ENCODE results near the gene CFB. TPM values are rescaled to one million over a fixed set of nuclear protein-coding genes. Genes with fewer than 3 reads are reported as not detected.

CFB gene
- polyA plus RNA-seq, 3 donors, result 0.37 to 2.2 TPM; not detected in 1

GRCh38 chr6:31915756-31916155 lies 30.1 kb upstream of the CFB start:
- peaks cover 9% of the 10 kb centered on the region for H3K4me1 Mint-ChIP-seq
- no peaks in the 10 kb centered on the region for H3K36me3 ChIP-seq (replicated peaks in 1 of 2; ENCODE audit: control insufficient read depth in 1 of 2, insufficient read depth in 2 of 2, low read length in 2 of 2)
- no peak overlapping the region for H3K27ac Mint-ChIP-seq
- H3K9me3 ChIP-seq (replicated peaks in 1 of 2; ENCODE audit: control insufficient read depth in 1 of 2, insufficient read depth in 1 of 2, low read length in 2 of 2), result no peaks in the 10 kb centered on the region
- no peak overlapping the region for H3K4me3 Mint-ChIP-seq
- H3K9ac ChIP-seq (ENCODE audit: insufficient read depth, low read length, poor library complexity, severe bottlenecking), result no peak overlapping the region
- no peak overlapping the region for H3K4me2 ChIP-seq (replicated peaks; ENCODE audit: extremely low read depth, low read length, poor library complexity, severe bottlenecking)
- H3K4me1 ChIP-seq (ENCODE audit: control insufficient read depth in 1 of 2, insufficient read depth in 2 of 2, low read length in 2 of 2), result peaks cover 4 to 7% of the 10 kb centered on the region in 2 donors
- H3K79me2 ChIP-seq (ENCODE audit: insufficient read depth, low read length), result no peaks in the 10 kb centered on the region
- H3K27me3 Mint-ChIP-seq (ENCODE audit: low read depth in 3 of 3), result peaks cover 0 to 4% (median 0%) of the 10 kb centered on the region in 3 donors
- H4K20me1 ChIP-seq (ENCODE audit: insufficient read depth, low read length), result no peaks in the 10 kb centered on the region
- TF ChIP-seq, protein P1, sequence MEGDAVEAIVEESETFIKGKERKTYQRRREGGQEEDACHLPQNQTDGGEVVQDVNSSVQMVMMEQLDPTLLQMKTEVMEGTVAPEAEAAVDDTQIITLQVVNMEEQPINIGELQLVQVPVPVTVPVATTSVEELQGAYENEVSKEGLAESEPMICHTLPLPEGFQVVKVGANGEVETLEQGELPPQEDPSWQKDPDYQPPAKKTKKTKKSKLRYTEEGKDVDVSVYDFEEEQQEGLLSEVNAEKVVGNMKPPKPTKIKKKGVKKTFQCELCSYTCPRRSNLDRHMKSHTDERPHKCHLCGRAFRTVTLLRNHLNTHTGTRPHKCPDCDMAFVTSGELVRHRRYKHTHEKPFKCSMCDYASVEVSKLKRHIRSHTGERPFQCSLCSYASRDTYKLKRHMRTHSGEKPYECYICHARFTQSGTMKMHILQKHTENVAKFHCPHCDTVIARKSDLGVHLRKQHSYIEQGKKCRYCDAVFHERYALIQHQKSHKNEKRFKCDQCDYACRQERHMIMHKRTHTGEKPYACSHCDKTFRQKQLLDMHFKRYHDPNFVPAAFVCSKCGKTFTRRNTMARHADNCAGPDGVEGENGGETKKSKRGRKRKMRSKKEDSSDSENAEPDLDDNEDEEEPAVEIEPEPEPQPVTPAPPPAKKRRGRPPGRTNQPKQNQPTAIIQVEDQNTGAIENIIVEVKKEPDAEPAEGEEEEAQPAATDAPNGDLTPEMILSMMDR (IDR thresholded peaks at IDR 0.05), result no peak
- H3K27ac ChIP-seq (ENCODE audit: low read depth in 1 of 2, low read length in 2 of 2), result no peak overlapping the region
- no peaks in the 10 kb centered on the region for H3K9me3 Mint-ChIP-seq
- no peak for DNase-seq
- no peaks in the 10 kb centered on the region for H3K27me3 ChIP-seq (ENCODE audit: control insufficient read depth in 2 of 2, insufficient read depth in 2 of 2, low read length in 2 of 2)
- H3K36me3 Mint-ChIP-seq, result no peaks in the 10 kb centered on the region
- H2AFZ ChIP-seq (ENCODE audit: insufficient read depth, low read depth, low read length, poor library complexity, severe bottlenecking), result no peak overlapping the region
- WGBS (ENCODE audit: insufficient coverage), result 93% methylated on average over 2 of the region's 6 CpGs
- intact Hi-C loops (cut with micrococcal nuclease), result no loop called here
- H3K4me3 ChIP-seq (replicated peaks in 1 of 3; ENCODE audit: low read depth in 2 of 3, low read length in 3 of 3), result no peak overlapping the region

- H4K20me1 ChIP-seq (ENCODE audit: insufficient read depth, low read length), result no peaks in the 10 kb centered on the region
- H3K36me3 ChIP-seq (replicated peaks in 1 of 2; ENCODE audit: control insufficient read depth in 1 of 2, insufficient read depth in 2 of 2, low read length in 2 of 2), result no peaks in the 10 kb centered on the region
- H3K27me3 ChIP-seq (ENCODE audit: control insufficient read depth in 2 of 2, insufficient read depth in 2 of 2, low read length in 2 of 2), result no peaks in the 10 kb centered on the region
- H3K27ac ChIP-seq (ENCODE audit: low read depth in 1 of 2, low read length in 2 of 2), result no peak overlapping the region
- peaks cover 0 to 3% (median 3%) of the 10 kb centered on the region in 3 donors for H3K27me3 Mint-ChIP-seq (ENCODE audit: low read depth in 3 of 3)
- intact Hi-C loops (cut with micrococcal nuclease), result no loop called here
- no peaks in the 10 kb centered on the region for H3K79me2 ChIP-seq (ENCODE audit: insufficient read depth, low read length)
- H3K9me3 Mint-ChIP-seq, result no peaks in the 10 kb centered on the region
- WGBS (ENCODE audit: insufficient coverage), result no CpG with 5 or more reads among the region's 8 CpGs
- no peak overlapping the region for H3K9ac ChIP-seq (ENCODE audit: insufficient read depth, low read length, poor library complexity, severe bottlenecking)
- no peak overlapping the region for H3K4me2 ChIP-seq (replicated peaks; ENCODE audit: extremely low read depth, low read length, poor library complexity, severe bottlenecking)
- H2AFZ ChIP-seq (ENCODE audit: insufficient read depth, low read depth, low read length, poor library complexity, severe bottlenecking), result no peak overlapping the region
- no peak overlapping the region for H3K27ac Mint-ChIP-seq
- no peak overlapping the region for H3K4me3 ChIP-seq (replicated peaks in 1 of 3; ENCODE audit: low read depth in 2 of 3, low read length in 3 of 3)
- DNase-seq, result no peak
- H3K36me3 Mint-ChIP-seq, result no peaks in the 10 kb centered on the region
- H3K4me3 Mint-ChIP-seq, result no peak overlapping the region
- H3K4me1 ChIP-seq (ENCODE audit: control insufficient read depth in 1 of 2, insufficient read depth in 2 of 2, low read length in 2 of 2), result peaks cover 8 to 14% of the 10 kb centered on the region in 2 donors
- H3K4me1 Mint-ChIP-seq, result peaks cover 12% of the 10 kb centered on the region
- TF ChIP-seq, protein P1 (IDR thresholded peaks at IDR 0.05), result no peak
- no peaks in the 10 kb centered on the region for H3K9me3 ChIP-seq (replicated peaks in 1 of 2; ENCODE audit: control insufficient read depth in 1 of 2, insufficient read depth in 1 of 2, low read length in 2 of 2)
These were observed 27.7 kb upstream of the CFB start for GRCh38 chr6:31918069-31918720.
